HG03439 (cell line): ENCODE data around the gene IL21R.

Experiments
- ATAC-seq: cut with Tn5 transposase; IDR thresholded peaks from one replicate; pipeline ENCODE4 v1.9.1; 2021; ENCODE audit warnings: mild to moderate bottlenecking, moderate library complexity; ENCODE audit not compliant: unreplicated experiment

IL21R gene

DNA sequence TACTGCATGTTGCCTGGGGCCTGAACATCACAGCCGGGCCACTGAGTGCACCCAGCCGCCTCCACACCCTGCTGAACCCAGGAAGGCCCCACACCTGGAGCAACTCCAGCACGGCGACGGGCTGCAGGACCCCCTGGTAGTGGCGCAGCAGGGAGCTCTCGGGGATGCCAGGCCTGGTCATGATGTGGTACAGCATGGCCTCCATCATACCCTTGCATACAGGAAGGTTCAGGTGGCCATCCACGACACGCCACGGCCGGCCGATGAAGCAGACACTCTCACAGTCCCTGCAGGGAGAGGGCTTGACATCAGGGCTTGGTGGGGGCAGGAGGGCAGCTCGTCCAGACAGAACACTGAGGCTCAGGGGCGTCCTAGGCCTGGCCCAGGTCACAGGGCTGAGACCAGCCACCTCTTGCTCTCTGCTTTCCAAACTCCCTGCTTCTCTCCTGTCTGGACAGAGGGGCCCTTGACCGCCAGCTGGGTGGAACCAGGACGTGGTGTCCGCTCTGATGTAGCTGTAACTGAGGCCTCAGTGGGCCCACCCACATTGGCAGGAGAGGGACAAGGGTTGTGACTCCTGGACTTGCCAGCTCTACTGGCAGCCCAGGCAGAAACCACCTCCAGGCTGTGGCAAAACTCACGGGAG is 60.3 kb downstream of the IL21R start:
- ATAC-seq: no peak

DNA sequence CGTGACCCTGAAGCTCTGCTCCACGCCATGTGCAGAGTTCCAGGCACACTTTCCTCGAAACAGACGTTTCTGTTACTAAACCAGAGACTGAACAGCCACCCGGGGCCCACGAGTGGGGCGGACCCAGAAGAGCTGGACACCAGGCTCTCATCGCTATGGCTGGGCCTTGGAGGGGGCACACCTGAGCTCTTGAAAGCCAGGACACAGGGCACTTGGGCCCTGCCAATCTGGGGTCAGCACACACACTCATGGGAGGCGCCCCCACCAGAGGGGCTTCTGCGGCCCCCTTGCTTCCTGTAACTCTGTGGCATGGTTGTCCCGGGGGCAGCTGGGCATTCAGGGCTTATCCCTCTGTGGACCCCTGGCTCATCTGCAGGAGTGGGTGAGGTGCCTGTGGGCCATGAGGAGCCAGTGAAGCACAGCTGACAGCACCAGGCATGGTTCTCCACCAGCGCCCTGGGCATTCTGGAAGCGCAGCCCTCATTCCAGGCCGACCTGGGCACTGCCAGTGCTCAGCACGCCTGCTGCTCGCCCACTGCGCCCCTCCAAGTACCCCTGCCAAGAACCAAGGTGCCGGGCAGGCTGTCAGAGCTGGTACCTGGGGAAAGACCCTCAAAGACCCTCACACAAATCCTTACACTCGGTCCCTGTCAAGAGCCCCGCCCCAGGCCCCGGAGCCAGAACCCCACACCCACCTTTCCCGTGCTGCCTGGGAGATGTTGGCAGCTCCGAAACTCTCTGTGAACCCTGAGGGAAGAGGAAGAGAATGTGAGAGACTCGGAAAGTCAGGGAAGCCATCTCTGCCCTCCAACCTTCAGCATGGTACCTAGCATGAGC is 61.1 kb downstream of the IL21R start:
- no peak for ATAC-seq

DNA sequence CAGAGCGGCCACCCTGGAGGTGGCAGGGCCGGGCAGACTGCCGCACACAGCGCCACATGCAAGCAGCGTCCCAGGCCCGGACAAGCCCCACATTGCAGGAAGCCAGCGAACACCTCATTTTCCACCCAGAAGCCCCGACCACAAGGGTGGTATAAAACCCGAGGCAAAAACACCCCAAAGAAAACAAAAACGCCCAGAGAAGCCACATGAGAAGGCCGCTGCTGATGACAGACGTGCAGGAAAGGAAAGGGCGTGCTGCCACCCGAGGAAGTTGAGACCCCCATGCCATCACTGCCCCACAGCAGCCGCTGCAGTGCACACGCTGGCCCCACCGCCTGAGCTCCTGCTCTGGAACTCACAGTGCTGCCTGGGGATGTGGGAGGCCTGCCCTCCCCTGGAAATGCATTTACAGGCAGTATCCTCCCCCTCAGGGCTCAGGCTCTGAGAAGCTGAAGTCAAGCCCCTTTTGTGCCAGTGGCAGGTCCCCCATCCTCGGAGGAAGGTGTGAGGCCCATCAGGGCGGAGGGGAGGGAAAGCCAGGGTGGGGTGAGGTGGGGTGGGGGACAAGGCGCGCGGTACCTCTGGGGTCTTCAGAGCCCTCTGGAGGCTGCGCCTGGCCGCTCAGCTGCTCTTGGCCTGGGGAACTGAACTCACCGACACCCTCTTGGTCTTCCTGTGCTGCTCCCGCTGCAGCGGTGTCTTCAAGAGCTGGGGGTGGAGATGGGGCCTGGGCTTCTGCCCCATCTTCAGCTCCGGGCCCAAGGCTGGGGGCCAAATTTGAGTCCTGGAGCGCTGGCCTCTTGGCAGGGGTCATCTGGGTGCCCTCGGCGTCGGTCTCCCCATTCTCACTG is 62.0 kb downstream of the IL21R start:
- no peak for ATAC-seq

DNA sequence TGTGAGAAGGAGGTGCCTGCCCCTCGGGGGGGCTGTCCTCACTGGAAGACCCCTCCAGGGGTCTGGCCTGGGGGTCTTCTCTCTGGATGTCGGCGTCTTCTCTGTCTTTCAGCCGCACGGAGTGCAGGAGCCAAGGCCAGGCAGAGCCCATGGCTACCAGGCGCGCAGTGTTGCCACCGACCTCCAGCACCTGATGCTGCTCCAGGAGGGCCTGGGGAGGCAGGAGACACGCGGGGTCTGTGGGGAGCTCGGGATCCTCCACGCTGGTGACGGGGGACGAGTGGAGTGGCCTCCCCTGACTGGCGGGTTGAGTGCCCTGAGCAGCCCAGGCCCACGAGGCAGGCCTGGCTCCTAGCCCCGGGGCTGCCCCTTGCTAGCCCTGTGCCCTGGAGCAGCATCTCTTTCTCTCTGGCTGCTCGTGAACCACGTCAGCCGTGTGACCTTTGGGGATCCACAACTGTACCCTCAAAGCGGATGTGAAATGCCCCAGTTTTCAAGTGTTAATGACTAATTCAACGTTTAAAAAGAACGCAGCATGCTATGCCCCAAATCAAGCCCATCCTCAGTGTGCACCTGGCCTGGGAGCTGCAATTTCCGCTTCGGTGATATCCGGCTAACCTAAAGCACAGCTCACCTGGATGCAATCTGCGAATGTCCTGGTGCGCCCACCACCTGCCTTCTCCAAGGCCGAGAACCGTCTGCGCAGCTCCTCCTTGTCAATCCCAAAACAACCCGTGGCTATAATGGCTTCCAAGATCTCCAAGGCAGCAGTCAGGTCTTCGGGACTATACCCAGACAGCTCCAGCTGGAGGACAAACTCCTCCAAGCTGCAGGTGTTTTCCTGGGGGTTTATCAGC is 62.9 kb downstream of the IL21R start:
- no peak for ATAC-seq

DNA sequence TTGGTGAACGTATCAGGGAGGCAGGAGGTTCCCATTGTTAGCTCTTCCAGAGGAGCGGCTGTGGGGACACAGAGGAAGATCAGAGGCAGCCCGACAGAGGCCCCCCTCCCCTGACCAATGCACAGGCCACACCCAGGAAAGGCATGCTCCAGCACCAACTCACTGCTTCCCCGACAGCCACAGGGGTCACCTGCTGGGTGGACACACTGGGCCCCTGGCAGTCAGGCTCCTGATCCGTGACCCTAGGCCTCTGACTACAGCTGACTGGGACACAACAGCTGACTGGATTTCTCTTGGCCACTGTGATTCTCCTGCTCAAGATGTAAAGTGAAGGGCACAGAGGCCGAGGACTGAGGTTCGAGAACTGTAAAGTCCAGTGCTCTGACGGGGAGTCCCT is 63.5 kb downstream of the IL21R start:
- ATAC-seq: no peak

DNA sequence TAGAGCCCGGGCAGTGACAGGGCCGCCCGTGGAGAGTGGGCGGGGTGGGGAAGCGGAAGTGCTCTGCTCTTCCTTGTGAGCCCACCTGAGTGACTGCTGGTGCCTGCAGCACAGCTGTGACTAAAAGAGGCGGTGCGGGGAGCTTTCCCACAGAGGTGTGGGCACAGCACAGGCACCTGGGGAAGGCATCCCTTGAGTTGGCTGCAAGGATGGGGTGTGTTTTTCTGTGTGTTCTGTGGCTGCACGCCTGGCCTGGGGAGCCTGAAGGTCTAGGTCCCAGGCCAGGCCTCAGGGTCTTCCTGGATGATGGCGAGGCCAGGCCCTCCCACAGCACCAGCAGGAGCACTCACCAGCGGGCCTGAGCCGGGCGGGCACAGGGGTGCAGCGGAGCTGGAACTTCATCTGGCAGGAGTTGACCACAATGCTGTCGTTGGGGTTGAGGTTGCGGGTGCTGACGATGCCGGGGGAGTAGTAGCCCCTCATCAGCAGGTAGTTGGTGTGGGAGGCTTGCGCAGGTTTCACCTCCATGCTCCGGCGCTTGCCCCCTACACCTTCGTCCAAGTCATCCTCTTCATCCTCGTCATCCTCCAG is 67.1 kb downstream of the IL21R start:
- no peak for ATAC-seq

DNA sequence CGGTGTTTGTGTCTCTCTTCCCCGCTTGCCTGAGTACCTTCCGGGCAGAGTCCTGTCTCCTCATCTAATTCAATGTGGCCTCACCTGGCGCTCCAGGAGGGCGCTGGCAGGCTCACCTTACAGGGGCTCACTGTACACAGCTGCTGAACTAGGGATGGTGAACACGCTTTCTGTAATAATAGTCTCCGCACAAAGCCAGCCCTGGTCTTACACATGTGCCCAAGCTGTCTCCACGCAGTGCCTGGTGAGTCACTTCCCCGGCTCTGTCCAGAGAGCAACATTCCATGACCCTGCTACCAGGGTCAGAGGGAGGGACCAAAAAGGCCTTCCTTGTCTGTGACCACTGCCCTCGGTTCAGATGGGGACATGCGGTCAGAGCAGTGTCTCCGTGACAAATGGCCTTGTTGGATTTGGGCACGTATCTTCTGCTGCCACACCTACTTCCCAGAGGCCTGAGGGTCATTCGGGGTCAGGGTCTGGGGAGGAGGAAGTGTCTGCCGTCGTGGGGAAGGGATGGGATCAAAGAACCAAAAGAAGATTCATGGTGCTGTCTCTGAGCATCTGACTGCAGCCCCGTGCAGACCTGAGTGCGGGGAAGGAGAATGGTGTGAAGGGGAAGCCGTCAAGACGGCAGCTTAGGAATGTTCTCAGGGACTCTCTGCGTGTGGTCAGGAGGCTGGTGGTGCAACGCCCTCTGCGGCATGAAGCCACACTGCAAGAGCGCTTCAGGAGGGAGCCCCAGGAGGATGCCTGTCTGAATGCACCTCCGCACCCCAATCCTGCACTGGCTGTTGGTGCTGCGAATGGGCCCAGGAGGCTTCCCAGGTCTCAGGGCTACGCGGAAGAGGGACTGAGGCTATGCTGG is 68.8 kb downstream of the IL21R start:
- no peak for ATAC-seq

DNA sequence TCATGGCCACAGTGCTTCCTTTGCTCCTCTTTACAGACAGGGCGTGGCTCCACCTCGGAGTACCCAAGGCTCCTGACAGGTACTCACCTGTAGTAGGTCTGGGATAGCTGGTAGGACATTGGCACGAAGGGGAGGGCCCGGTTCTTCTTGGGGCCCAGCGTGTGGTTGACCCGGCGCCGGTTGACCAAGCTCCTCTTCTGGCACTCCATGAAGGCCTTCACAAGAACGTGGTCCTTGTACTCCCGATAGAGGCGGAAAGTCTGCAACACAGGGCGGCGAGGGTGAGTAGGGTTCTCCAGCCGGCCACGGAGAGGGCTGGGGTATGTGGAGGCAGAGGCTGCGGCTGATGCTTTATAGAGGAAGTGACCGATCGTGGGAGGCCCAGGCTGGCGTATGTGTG is 69.7 kb downstream of the IL21R start:
- no peak for ATAC-seq

DNA sequence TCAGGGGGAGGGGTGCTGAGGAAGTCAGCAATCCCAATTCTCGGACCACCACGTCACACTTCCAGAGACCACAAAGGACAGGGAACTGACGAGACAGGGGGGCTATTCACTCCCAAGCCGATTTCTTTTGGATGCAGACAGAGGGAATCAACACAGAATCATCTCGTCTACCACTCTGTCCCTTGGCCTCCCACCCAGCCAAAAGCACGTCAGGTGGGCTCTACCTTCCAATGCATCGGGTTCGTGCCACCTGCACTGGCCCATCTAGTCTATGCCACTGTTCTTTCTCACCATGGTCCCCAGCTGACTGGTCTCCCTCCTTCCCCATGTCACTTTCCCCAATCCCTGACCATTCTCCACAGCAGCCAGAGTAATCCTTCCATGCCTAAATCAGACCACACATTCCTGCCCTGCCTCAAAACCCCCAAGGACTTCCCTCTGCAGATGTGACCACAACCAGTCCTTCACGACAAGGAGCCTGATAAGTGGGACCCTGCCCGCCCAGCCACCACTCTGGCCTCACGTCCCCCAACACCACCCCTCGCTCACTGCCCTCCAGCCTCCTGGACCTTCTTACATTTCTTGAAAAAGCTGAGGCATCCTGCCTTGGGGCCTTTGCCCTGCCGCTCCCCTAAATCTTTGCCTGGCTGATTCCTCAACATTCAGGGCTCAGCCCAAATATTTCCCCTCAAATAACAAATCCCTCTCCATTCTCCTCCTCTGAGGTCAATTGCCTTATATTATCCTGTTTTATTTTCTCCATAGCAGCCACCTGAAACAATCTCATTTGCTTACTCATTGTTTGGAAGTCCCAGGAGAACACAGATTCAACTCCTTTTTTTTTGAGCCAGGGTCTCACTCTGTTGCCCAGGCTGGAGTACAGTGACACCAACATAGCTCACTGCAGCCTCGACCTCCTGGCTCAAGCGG is 70.4 kb downstream of the IL21R start:
- no peak for ATAC-seq

DNA sequence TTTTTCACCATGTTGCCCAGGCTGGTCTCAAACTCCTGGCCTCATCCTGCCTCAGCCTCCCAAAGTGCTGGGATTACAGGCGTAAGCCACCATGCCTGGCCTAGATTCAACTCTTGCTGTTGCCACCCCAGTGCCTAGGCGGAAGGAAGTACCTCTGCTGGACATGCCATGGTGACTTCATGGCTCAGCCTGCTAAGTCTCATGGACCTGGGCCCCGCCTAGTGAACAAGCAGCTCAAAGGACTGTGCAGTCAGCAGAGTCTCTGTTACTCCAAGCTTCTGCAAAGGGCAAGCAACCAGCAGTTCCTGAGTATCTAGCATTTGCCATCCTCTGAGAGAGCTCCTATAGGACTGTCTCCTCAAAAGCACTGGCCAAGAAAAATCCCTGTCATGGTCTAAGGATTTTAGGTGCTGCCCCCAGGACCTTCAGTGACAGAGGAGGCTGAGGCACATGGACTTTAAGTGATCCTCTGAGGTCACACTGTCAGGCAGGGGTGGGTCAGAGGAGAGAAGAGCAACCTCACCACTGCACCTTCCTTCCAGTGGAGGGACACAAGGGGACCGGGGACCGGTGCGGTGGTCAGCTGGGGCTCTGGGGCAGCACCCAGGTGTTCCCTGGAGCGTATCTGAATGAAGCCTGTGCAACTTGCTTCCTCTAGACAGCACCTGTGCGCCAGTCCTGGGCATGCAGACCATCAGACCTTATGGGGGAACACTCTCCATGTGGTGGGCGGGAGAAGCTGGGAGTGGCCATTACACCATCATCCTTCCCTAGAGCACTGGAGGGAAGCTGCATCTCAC is 71.3 kb downstream of the IL21R start:
- no peak for ATAC-seq

DNA sequence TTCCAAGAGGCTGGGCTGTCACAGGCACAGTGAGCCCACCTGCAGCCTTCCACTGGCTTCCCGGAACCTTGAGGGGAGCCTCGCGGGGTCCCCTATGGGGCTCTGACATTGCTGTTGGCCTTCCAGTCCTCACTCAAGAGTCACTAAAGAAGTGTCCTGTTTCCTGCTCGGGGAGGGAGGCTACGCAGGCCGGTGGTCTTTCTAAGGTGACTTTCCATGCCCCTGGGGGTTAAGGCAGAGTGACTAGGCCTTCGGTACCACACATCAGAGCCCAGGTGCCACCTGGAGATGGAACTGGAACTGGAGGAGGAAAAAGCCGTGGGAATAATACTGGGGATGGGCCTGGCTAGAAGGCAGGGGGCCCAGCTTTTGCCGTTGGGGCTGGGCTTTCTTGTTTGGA is 72.1 kb downstream of the IL21R start:
- no peak for ATAC-seq

DNA sequence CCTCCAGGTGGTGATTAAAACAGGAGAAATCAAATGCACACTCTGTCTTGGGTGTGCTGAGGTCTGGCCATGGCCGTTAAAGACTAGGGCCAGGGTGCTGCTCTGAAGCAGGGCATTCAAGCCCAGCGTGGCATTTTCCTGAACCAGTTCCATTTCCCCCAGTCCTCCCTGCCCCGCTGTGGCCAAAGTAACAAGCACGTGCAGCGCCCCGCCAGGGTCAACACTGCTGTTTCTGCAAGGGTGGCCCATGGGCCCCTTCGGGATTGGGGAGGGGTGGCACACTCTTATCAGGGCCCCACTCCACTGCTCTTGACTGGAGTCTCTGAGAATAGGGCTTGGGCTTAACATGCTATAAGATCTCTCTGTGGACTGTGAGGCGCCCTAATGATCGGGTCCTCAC is 72.9 kb downstream of the IL21R start:
- ATAC-seq: no peak

DNA sequence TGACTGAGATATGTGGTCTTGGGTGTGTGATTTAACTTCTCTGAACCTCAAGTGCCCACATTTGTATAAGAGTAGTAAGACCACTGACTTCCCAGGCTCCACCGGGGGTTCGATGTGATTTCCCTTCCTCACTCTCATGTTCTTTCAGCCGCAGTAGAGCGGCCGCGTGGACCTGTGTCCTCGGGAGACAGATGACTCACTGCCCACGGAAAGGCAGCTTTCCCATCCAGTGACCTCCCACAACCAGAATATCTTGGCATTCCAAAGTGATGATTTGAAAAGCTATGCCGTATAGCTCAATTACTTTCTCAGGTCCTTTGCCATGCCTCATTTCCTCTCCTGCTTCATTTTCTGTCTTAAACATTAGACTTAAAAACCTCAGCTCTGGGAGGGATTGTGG is 73.6 kb downstream of the IL21R start:
- no peak for ATAC-seq

DNA sequence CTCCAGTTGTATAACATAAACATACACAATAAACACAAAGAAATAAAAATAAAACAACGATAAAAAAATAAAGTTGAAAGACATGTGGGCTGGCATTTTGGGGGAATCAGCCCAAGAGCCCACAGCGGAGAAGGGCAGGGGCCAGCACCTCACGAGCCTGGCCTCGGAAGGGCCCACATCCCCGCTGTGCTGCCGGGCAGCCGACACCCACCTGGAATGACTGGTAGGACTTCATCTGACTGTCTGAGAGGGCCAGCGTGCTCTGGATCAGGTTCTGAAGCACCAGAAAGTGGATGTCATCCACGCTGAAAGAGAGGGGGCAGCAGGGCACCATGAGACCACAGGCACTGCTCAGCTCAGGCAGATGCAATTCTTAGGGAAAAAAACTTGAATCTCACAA is 74.3 kb downstream of the IL21R start:
- no peak for ATAC-seq

DNA sequence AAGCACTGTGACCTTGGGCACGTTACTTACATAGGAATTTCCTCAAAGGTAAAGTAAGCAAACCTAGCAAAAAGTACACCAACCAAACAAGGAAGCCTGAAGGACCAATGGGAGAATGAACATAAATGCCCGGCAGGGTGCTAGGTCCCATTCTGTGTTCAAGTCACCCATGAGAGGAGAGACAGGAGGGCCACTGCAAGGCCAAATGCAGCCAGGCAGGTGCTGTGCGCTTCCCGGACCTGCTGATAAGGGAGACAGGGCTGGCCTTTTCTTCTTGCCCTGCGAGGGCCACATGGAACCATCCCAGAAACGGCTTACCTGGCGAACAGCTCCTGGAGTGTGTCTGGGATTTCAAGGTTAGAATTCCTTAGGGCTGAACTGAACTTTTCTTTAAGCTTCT is 78.8 kb downstream of the IL21R start:
- no peak for ATAC-seq

DNA sequence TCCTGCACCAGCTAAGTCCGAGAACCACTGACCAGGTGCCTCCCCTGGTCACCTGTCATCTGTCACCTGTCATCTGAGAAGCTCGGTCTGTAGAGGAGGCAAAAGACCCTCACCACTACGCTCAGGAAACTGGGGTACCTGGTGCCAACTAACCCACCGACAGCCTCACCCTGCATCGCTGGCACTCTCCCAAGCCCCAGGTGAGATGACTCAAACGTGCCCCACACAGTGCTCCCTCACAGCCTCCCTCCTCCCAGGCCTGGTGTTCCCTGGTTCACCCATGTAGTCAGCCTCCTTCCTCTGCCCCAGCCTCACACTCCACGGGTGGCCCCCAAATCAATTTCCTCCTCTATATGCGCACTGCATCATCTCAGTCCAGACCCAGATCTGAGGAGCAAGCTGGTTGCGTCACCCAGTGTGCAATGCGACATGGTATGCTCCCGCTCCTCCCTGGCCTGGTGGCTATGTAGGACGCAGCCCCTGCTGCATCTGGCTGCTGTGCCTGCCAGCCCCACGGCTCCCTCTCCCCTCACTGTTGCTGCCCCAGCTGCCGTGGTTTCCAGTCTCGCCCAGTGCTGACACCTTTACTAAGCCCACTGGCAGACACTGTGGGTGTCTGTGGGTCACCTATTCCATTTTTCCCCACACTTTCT is 79.4 kb downstream of the IL21R start:
- no peak for ATAC-seq
